PFSK-1 (cell line): ENCODE data around the gene METAP1.

Source experiments
- FOXP2 ChIP-seq: optimal IDR thresholded peaks from 2 replicates; pipeline ENCODE3; 2011; ENCODE audit warnings: borderline replicate concordance, control low read depth, inconsistent platforms; ENCODE audit not compliant: insufficient read depth; ENCODE audit errors: extremely low read length, extremely low read depth
- POLR2AphosphoS5 ChIP-seq: IDR thresholded peaks from 2 replicates; pipeline ENCODE4 v1.6.1; 2012; ENCODE audit warnings: low read depth, mild to moderate bottlenecking, control low read depth, low read length, moderate library complexity
- REST ChIP-seq, 2 experiments: IDR thresholded peaks; 2 replicates each; pipeline versions ENCODE4 v1.6.1 to v1.8.0; 2011 to 2012; ENCODE audit warnings: low read depth in 2 of 2, low read length in 2 of 2, control low read depth in 1 of 2, inconsistent platforms in 1 of 2, mild to moderate bottlenecking in 1 of 2, moderate library complexity in 1 of 2; ENCODE audit not compliant: insufficient read depth in 1 of 2
- SIN3A ChIP-seq: IDR thresholded peaks from 2 replicates; pipeline ENCODE4 v1.6.1; 2012; ENCODE audit warnings: mild to moderate bottlenecking, low read length, moderate library complexity, borderline replicate concordance; ENCODE audit not compliant: insufficient read depth
- TAF1 ChIP-seq: IDR thresholded peaks from 2 replicates; pipeline ENCODE4 v1.6.1; 2012; ENCODE audit warnings: low read length, control low read depth, borderline replicate concordance; ENCODE audit not compliant: insufficient read depth

METAP1 gene

GRCh38 chr4:99100876-99101275, 105.4 kb downstream of the METAP1 start:
- no peak for TF ChIP-seq SIN3A
- no peak for TF ChIP-seq FOXP2
- TF ChIP-seq TAF1: no peak
- TF ChIP-seq POLR2AphosphoS5: no peak
- no peak for TF ChIP-seq REST (IDR thresholded peaks at IDR 0.05; ENCODE audit: insufficient read depth in 1 of 2, low read depth in 2 of 2, low read length in 2 of 2)

GRCh38 chr4:99102634-99103033, 107.1 kb downstream of the METAP1 start:
- TF ChIP-seq POLR2AphosphoS5: no peak
- TF ChIP-seq SIN3A: no peak
- no peak for TF ChIP-seq FOXP2
- TF ChIP-seq REST (IDR thresholded peaks at IDR 0.05; ENCODE audit: insufficient read depth in 1 of 2, low read depth in 2 of 2, low read length in 2 of 2): no peak
- no peak for TF ChIP-seq TAF1

- TF ChIP-seq SIN3A (no peak), POLR2AphosphoS5 (no peak), REST (IDR thresholded peaks at IDR 0.05; ENCODE audit: insufficient read depth in 1 of 2, low read depth in 2 of 2, low read length in 2 of 2) (no peak), FOXP2 (no peak), TAF1 (no peak)
Observed at GRCh38 chr4:99103166-99103565, 107.6 kb downstream of the METAP1 start.

- TF ChIP-seq POLR2AphosphoS5 (no peak), REST (IDR thresholded peaks at IDR 0.05; ENCODE audit: insufficient read depth in 1 of 2, low read depth in 2 of 2, low read length in 2 of 2) (no peak), FOXP2 (no peak), SIN3A (no peak), TAF1 (no peak)
Observed at GRCh38 chr4:99104153-99104552, 108.6 kb downstream of the METAP1 start.
